Ishikawa (cell line): ENCODE data around the gene ALDH1L1.

ENCODE experiments used
- CEBPB ChIP-seq: IDR thresholded peaks from 2 replicates; pipeline ENCODE4 v1.6.1; 2012
- CREB1 ChIP-seq: IDR thresholded peaks from 2 replicates; pipeline ENCODE4 v1.6.1; 2012; ENCODE audit warnings: low read depth
- EGR1 ChIP-seq: IDR thresholded peaks from 2 replicates; pipeline ENCODE4 v1.6.1; 2012
- EP300 ChIP-seq: IDR thresholded peaks from 2 replicates; pipeline ENCODE4 v1.6.1; 2012; ENCODE audit warnings: borderline replicate concordance
- FOXM1 ChIP-seq: IDR thresholded peaks from 2 replicates; pipeline ENCODE4 v1.6.1; 2012; ENCODE audit warnings: low read depth, borderline replicate concordance
- NFIC ChIP-seq: IDR thresholded peaks from 2 replicates; pipeline ENCODE4 v1.6.1; 2012
- RAD21 ChIP-seq: IDR thresholded peaks from 2 replicates; pipeline ENCODE4 v1.6.1; 2012; ENCODE audit warnings: low read depth
- TAF1 ChIP-seq: IDR thresholded peaks from 2 replicates; pipeline ENCODE4 v1.6.1; 2012; ENCODE audit warnings: low read depth, mild to moderate bottlenecking
- TCF12 ChIP-seq: IDR thresholded peaks from 2 replicates; pipeline ENCODE4 v1.6.1; 2012; ENCODE audit warnings: low read depth
- TEAD4 ChIP-seq: IDR thresholded peaks from 2 replicates; pipeline ENCODE4 v1.6.1; 2012
- YY1 ChIP-seq: IDR thresholded peaks from 2 replicates; pipeline ENCODE4 v1.6.1; 2012; ENCODE audit warnings: low read depth
- ZBTB7A ChIP-seq: IDR thresholded peaks from 2 replicates; pipeline ENCODE4 v1.6.1; 2012; ENCODE audit warnings: low read depth
- TF ChIP-seq, protein P1 (sequence below): IDR thresholded peaks from 2 replicates; pipeline ENCODE4 v1.6.1; 2012
- TF ChIP-seq, protein P2 (sequence below): IDR thresholded peaks from 2 replicates; pipeline ENCODE4 v1.6.1; 2012
- TF ChIP-seq, protein P3 (sequence below): IDR thresholded peaks from 2 replicates; pipeline ENCODE4 v1.6.1; 2012; ENCODE audit warnings: low read depth, mild to moderate bottlenecking

The ALDH1L1 gene

DNA sequence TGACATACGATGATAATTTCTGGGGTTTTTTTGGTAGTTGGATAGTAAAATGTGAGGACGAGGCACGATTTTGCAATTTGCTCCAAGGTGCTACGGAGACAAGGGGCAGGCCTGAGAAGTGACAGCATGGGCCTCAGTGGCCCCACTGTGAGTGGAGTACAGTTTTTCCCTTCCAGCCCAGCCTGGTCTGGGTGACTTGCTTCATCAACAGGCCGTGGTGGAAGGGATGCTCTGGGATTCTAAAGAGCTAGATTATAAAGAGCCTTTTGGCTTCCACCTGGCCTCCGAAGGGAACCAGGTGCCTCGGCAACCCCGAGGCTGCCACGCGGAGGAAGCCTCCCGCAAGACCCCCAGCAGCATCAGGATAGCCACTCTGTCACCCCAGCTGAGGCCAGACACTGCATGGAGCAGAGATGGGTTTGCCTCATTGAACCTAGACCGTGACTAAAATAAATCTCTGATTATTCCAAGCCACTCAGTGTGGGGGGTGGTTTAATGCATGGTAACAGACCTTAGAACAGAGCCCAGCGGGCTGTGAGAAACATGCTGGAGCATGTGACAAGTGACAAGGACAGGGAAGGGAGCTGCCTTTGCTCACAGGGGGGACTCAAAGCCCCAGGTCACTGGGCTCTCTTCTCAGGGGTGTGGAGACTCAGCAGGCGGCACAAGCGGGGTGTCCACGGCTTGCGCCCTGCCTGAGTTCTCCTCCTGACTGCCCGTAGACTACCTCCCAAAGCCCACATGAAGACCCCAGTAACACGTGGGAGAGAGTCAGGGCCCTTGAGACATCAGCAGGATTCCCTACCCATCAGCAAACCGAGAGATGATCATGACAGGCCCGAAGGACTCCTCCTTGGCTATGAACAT is 73.8 kb downstream of the ALDH1L1 start:
- TF ChIP-seq, protein P1, sequence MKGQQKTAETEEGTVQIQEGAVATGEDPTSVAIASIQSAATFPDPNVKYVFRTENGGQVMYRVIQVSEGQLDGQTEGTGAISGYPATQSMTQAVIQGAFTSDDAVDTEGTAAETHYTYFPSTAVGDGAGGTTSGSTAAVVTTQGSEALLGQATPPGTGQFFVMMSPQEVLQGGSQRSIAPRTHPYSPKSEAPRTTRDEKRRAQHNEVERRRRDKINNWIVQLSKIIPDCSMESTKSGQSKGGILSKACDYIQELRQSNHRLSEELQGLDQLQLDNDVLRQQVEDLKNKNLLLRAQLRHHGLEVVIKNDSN, result no peak
- TF ChIP-seq, protein P2, sequence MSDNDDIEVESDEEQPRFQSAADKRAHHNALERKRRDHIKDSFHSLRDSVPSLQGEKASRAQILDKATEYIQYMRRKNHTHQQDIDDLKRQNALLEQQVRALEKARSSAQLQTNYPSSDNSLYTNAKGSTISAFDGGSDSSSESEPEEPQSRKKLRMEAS, result no peak
- no peak for TF ChIP-seq RAD21

DNA sequence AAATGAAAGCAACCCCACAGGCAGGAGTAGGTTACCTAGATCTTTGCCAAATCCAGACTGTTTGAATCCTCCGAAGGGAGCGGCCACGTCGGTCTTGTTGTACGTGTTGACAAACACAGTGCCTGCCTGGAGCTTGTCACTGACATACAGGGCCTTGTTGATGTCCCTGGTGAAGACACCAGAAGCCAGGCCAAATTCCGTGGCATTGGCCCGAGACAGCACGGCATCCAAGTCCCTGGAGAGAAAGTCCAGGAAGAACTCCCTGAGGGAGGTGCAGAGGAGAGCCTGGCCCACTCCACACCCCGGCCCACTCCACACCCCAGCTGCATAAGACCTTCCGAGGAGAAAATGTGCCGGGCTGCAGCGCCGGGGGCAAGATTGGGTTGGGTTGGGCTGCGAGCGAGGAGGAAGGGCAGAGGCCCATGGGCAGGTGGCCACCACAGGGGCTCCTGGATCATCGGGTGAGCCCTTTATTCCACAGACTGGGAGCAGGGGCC is 74.6 kb downstream of the ALDH1L1 start:
- TF ChIP-seq EP300 (no peak), TEAD4 (no peak), RAD21 (no peak), YY1 (no peak), CEBPB (no peak), EGR1 (no peak), CREB1 (no peak), ZBTB7A (no peak), TAF1 (no peak), FOXM1 (no peak)
- TF ChIP-seq, protein P1, result no peak
- TF ChIP-seq, protein P2, result no peak
- TF ChIP-seq, protein P3, sequence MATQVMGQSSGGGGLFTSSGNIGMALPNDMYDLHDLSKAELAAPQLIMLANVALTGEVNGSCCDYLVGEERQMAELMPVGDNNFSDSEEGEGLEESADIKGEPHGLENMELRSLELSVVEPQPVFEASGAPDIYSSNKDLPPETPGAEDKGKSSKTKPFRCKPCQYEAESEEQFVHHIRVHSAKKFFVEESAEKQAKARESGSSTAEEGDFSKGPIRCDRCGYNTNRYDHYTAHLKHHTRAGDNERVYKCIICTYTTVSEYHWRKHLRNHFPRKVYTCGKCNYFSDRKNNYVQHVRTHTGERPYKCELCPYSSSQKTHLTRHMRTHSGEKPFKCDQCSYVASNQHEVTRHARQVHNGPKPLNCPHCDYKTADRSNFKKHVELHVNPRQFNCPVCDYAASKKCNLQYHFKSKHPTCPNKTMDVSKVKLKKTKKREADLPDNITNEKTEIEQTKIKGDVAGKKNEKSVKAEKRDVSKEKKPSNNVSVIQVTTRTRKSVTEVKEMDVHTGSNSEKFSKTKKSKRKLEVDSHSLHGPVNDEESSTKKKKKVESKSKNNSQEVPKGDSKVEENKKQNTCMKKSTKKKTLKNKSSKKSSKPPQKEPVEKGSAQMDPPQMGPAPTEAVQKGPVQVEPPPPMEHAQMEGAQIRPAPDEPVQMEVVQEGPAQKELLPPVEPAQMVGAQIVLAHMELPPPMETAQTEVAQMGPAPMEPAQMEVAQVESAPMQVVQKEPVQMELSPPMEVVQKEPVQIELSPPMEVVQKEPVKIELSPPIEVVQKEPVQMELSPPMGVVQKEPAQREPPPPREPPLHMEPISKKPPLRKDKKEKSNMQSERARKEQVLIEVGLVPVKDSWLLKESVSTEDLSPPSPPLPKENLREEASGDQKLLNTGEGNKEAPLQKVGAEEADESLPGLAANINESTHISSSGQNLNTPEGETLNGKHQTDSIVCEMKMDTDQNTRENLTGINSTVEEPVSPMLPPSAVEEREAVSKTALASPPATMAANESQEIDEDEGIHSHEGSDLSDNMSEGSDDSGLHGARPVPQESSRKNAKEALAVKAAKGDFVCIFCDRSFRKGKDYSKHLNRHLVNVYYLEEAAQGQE, result no peak

DNA sequence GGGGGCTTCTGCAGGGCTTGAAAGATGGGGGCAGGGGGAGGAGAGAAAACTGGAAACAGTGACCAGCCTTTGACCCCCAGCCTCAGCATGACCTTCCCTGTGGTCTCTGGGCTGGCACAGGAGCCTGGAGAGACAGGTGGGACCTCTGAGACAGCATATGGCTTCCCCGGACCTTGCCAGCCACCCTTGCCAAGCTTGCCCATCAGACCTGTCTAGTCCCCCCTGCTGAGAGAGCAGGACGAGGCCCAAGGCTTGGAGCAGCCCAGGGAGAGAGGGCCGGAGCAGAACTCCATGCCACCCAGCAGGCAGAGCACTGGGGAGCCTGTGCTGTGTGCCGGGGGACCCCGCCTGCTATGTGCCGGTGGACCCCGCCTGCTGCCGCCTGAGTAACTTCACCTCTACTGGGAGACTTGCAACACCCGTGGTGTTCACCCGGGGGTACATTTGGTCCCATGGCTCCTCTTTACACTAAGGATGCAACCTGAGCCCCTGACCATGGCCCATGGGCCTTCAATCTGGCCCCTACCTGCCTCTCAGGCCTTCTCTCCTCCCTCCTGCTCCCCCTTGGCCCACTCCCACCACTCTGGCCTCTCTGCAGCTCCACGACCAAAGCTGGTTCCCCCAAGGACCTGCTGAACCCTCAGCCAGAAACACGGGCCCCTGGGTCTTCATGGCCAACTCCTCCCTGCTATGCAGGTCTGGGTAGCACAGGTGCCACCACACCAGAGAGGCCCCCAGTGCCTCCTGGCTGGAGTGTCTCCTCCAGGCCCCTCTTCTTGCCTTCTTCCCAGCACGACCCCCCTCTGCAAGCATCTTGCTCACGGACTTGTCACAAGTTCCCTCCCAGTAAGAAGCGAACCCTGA is 75.4 kb downstream of the ALDH1L1 start:
- TF ChIP-seq EP300 (no peak), CEBPB (no peak), RAD21 (no peak), ZBTB7A (no peak), TAF1 (no peak), TCF12 (no peak), CREB1 (no peak), NFIC (no peak), EGR1 (no peak), TEAD4 (no peak), YY1 (no peak), FOXM1 (no peak)
- TF ChIP-seq, protein P2, result no peak
- TF ChIP-seq, protein P3, result no peak
- TF ChIP-seq, protein P1, result no peak

DNA sequence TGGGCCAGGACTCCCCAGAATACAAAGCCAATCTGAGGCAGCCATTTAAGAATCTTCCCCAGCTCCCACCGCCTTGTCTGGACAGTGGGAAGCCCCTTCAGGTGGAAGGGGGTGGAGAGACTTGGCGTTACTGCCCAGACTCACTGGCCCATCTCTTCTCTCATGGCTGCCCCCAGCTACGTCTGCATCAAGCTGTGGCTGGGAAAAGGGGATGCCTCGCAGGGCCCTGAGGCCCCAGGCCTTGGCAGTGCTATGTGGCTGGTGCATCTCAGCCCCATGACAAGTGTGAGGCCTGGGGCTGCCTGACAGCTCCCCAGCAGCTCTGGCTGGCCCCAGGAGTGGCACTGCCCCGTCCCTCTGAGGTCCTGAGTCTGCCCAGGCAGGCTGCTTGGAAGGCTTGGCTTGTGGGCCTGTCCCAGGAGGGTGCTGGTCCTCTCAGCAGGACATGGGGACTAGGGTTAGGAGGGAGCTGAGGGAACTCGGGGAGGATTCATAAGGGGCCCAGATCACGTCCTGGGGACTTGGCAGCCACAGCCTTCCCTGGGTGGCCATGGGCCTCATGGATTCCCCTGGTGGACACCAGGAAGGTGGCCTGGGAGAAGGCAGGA is 76.3 kb downstream of the ALDH1L1 start:
- TF ChIP-seq TCF12, result no peak
